GM21423 (cell line): ENCODE results near the gene ADIRF.
"Not testable (repeated sequence)": the region's sequence is repeated elsewhere in the genome, so short reads cannot be mapped to it uniquely, and the experiment has no call there.

Experiments used
- ATAC-seq: cut with Tn5 transposase; IDR thresholded peaks from one replicate; pipeline ENCODE4 v1.9.1; 2021; ENCODE audit warnings: mild to moderate bottlenecking, moderate library complexity; ENCODE audit not compliant: unreplicated experiment

ADIRF gene

GRCh38 chr10:86945361-86946212 lies 22.7 kb upstream of the ADIRF start:
- no peak for ATAC-seq

- no peak for ATAC-seq
Observed at GRCh38 chr10:86946213-86947155, 21.8 kb upstream of the ADIRF start.

- not testable (repeated sequence) for ATAC-seq
Observed at GRCh38 chr10:86947806-86948205, 20.5 kb upstream of the ADIRF start.

GRCh38 chr10:86950349-86950748 lies 17.9 kb upstream of the ADIRF start:
- ATAC-seq = no peak

- no peak for ATAC-seq
Observed at GRCh38 chr10:86951184-86951761, 17.0 kb upstream of the ADIRF start.

- no peak for ATAC-seq
Observed at GRCh38 chr10:86952106-86952505, 16.2 kb upstream of the ADIRF start.

- ATAC-seq = not testable (repeated sequence)
Observed at GRCh38 chr10:86952697-86953096, 15.6 kb upstream of the ADIRF start.

GRCh38 chr10:86953747-86954680 lies 14.3 kb upstream of the ADIRF start:
- ATAC-seq = no peak

GRCh38 chr10:86954681-86955500 lies 13.4 kb upstream of the ADIRF start:
- no peak for ATAC-seq

GRCh38 chr10:86955501-86956194 lies 12.6 kb upstream of the ADIRF start:
- ATAC-seq = no peak

GRCh38 chr10:86956195-86956847 lies 12.0 kb upstream of the ADIRF start:
- ATAC-seq = no peak

- ATAC-seq = no peak
Observed at GRCh38 chr10:86956848-86957448, 11.3 kb upstream of the ADIRF start.

GRCh38 chr10:86957471-86958115 lies 10.7 kb upstream of the ADIRF start, which contains the start of gene MMRN2:
MMRN2 (minus strand) TSS chr10:86957615; CDS start chr10:86957541, 74 bp downstream.
- no peak for ATAC-seq

GRCh38 chr10:86958116-86958900 lies 10.0 kb upstream of the ADIRF start, which contains the start of gene SNCG:
SNCG (plus strand) TSS chr10:86958599; CDS start chr10:86958698, 99 bp downstream.
- ATAC-seq = no peak

- no peak for ATAC-seq
Observed at GRCh38 chr10:86958901-86959736, 9.2 kb upstream of the ADIRF start.

- ATAC-seq = no peak
Observed at GRCh38 chr10:86959737-86960002, 8.6 kb upstream of the ADIRF start.
